K562 (cell line): ENCODE results near the gene UNC5B. TPM values are rescaled to one million over a fixed set of nuclear protein-coding genes. Genes with fewer than 3 reads are reported as not detected.

Experiments
- CBFA2T3 ChIP-seq: fragments of 450-650 bp; IDR thresholded peaks from 2 replicates; pipeline ENCODE4 v1.6.1; 2017
- CBX8 ChIP-seq: fragments of 200-600 bp; sonication (generic); IDR thresholded peaks from 2 replicates; pipeline ENCODE4 v1.6.1; 2012; ENCODE audit warnings: borderline replicate concordance, mixed run types, low read depth, mild to moderate bottlenecking, moderate library complexity, mixed read lengths, low read length, control low read depth, inconsistent platforms; ENCODE audit not compliant: poor library complexity, severe bottlenecking; ENCODE audit errors: extremely low read depth
- CCNT2 ChIP-seq: IDR thresholded peaks from 2 replicates; pipeline ENCODE4 v1.6.1; 2011; ENCODE audit warnings: borderline replicate concordance, low read depth, mild to moderate bottlenecking, moderate library complexity, mixed read lengths, low read length; ENCODE audit not compliant: insufficient read length; ENCODE audit errors: extremely low read depth
- CREBBP ChIP-seq: IDR thresholded peaks from one replicate; pipeline ENCODE4 v1.6.1; 2012; ENCODE audit warnings: low read depth, mild to moderate bottlenecking, control low read depth, inconsistent platforms, low read length
- CSDE1 ChIP-seq, 2 experiments: fragments of 450-650 bp; IDR thresholded peaks; 2 replicates each; pipeline ENCODE4 v1.6.1; 2016; ENCODE audit warnings: mild to moderate bottlenecking in 1 of 2
- E2F1 ChIP-seq: sonication (generic); formaldehyde crosslinking; IDR thresholded peaks from 2 replicates; pipeline ENCODE4 v1.8.1; 2023; ENCODE audit warnings: mild to moderate bottlenecking, missing genetic modification reagents, moderate library complexity
- ETS2 ChIP-seq: IDR thresholded peaks from 2 replicates; pipeline ENCODE4 v1.6.1; 2016; ENCODE audit warnings: borderline replicate concordance, missing genetic modification characterization, mild to moderate bottlenecking, moderate library complexity, missing compliant biosample characterization; ENCODE audit not compliant: poor library complexity, severe bottlenecking
- FOXP1 ChIP-seq: sonication (generic); formaldehyde crosslinking; IDR thresholded peaks from 2 replicates; pipeline ENCODE4 v1.8.0; 2022; ENCODE audit warnings: mild to moderate bottlenecking, missing genetic modification reagents
- HMGN3 ChIP-seq: IDR thresholded peaks from 2 replicates; pipeline ENCODE4 v1.6.1; 2011; ENCODE audit warnings: borderline replicate concordance, low read depth, mild to moderate bottlenecking, mixed read lengths, low read length; ENCODE audit not compliant: insufficient read length; ENCODE audit errors: extremely low read depth
- JUND ChIP-seq, 2 experiments: IDR thresholded peaks; 2 replicates in 1 of 2; 3 replicates in 1 of 2; pipeline ENCODE4 v1.6.1; 2011; ENCODE audit warnings: borderline replicate concordance in 2 of 2, low read depth in 2 of 2, low read length in 2 of 2, improper control_type of control experiment in 1 of 2, missing biosample characterization in 1 of 2, missing genetic modification characterization in 1 of 2, missing genetic modification reagents in 1 of 2
- NR1H2 ChIP-seq: sonication (generic); formaldehyde crosslinking; IDR thresholded peaks from 2 replicates; pipeline ENCODE4 v1.4.0; 2020; ENCODE audit warnings: mild to moderate bottlenecking, missing genetic modification reagents
- NR2C2 ChIP-seq, 2 experiments: fragments of 200-800 bp in 1 of 2; sonication (Bioruptor generic) in 1 of 2; sonication (generic) in 1 of 2; formaldehyde crosslinking in 1 of 2; IDR thresholded peaks; 2 replicates each; pipeline versions ENCODE4 v1.6.1 to v1.8.0; 2016 to 2022; ENCODE audit warnings: mild to moderate bottlenecking in 1 of 2, missing compliant biosample characterization in 1 of 2, missing genetic modification characterization in 1 of 2, missing genetic modification reagents in 1 of 2
- OTX1 ChIP-seq: fragments of 450-650 bp; formaldehyde crosslinking; IDR thresholded peaks from 2 replicates; pipeline ENCODE4 v1.4.0; 2022; ENCODE audit warnings: mild to moderate bottlenecking
- PHF21A ChIP-seq: fragments of 450-650 bp; IDR thresholded peaks from 2 replicates; pipeline ENCODE4 v1.6.1; 2017; ENCODE audit warnings: low read depth, borderline replicate concordance
- RBFOX2 ChIP-seq: fragments of 200-400 bp; formaldehyde crosslinking; IDR thresholded peaks from 2 replicates; pipeline ENCODE4 v1.6.1; 2017; ENCODE audit warnings: low read depth, mild to moderate bottlenecking, low read length, moderate library complexity
- RBM34 ChIP-seq: fragments of 200-400 bp; formaldehyde crosslinking; IDR thresholded peaks from 2 replicates; pipeline ENCODE4 v1.6.1; 2018; ENCODE audit warnings: low read length, borderline replicate concordance; ENCODE audit not compliant: insufficient read depth
- RFX1 ChIP-seq: fragments of 450-650 bp; IDR thresholded peaks from 2 replicates; pipeline ENCODE4 v1.6.1; 2016; ENCODE audit warnings: mild to moderate bottlenecking, moderate library complexity
- SMAD2 ChIP-seq: fragments of 150-350 bp; IDR thresholded peaks from 2 replicates; pipeline ENCODE4 v1.6.1; 2014; ENCODE audit warnings: low read depth, mild to moderate bottlenecking, low read length
- SREBF1 ChIP-seq: fragments of 150-350 bp; IDR thresholded peaks from 2 replicates; pipeline ENCODE4 v1.6.1; 2014; ENCODE audit warnings: antibody characterized with exemption, low read depth, low read length, borderline replicate concordance
- THAP12 ChIP-seq: fragments of 250-450 bp; sonication (Bioruptor Pico); IDR thresholded peaks from 2 replicates; pipeline ENCODE4 v1.9.0; 2021; ENCODE audit warnings: mild to moderate bottlenecking, inconsistent platforms
- ZNF217 ChIP-seq: sonication (generic); formaldehyde crosslinking; IDR thresholded peaks from 2 replicates; pipeline ENCODE4 v1.8.0; 2022; ENCODE audit warnings: mild to moderate bottlenecking, missing genetic modification reagents
- ZNF354B ChIP-seq: fragments of 250-450 bp; sonication (Bioruptor Pico); IDR thresholded peaks from 2 replicates; pipeline ENCODE4 v1.4.0; 2020
- ZNF766 ChIP-seq: fragments of 200-800 bp; sonication (Bioruptor generic); conservative IDR thresholded peaks from 2 replicates; pipeline ENCODE4 v1.6.1; 2016; ENCODE audit warnings: missing genetic modification characterization, missing compliant biosample characterization
- polyA plus RNA-seq, 8 experiments: library from polyadenylated mRNA; depleted of rRNA in 4 of 8; stranded (reverse) in 5 of 8; unstranded in 3 of 8; fragments of >200 nt; fragmentation: Nextera tagmentation in 2 of 8; fragmentation: Illumina TruSeq in 1 of 8; extraction: Ambion mirVana in 2 of 8; extraction: Trizol in 1 of 8; gene quantifications; 2 replicates each; pipeline versions ENCODE4 v1.2.1 to v1.2.3, GENCODE V29; 2011 to 2014; ENCODE audit warnings: inconsistent platforms in 1 of 8, missing spikeins in 1 of 8
- total RNA-seq, 7 experiments: library from RNA; depleted of rRNA in 6 of 7; stranded (reverse); fragments of >200 nt in 6 of 7; fragmentation: Illumina TruSeq in 2 of 7; extraction: Trizol in 2 of 7; gene quantifications; 2 replicates each; pipeline versions ENCODE4 v1.2.1 to v1.2.3, GENCODE V29; 2011 to 2021; ENCODE audit warnings: low replicate concordance in 1 of 7

UNC5B gene
- total and polyA plus RNA-seq, 9 of the 15 experiments (the other 6 are each of a cell fraction or from before 2014, with no cell fraction given) = 0.10 to 8.4 (median 2.1) TPM

- TF ChIP-seq NR2C2 (CRISPR knock-in tag; IDR thresholded peaks at IDR 0.05) (no peak), NR2C2 (tag; IDR thresholded peaks at IDR 0.05) (peak; percentile 95), ZNF217 (peak; percentile 81; the same call in 1 of the 2 replicates), NR1H2 (no peak), CREBBP (no peak), E2F1 (CRISPR knock-in tag) (no peak), RFX1 (no peak), SMAD2 (no peak), RBFOX2 (peak; percentile 94), HMGN3 (peak; percentile 96), CSDE1 (IDR thresholded peaks at IDR 0.05) (no peak), RBM34 (no peak), CCNT2 (peak; percentile 73), PHF21A (no peak), JUND (IDR thresholded peaks at IDR 0.05; ENCODE audit: borderline replicate concordance, low read depth, low read length) (peak; percentile 95), JUND (tag; IDR thresholded peaks at IDR 0.05; ENCODE audit: borderline replicate concordance, low read depth, low read length) (peak; percentile 78; the same call in 2 of the 3 replicates), OTX1 (CRISPR knock-in tag) (peak; percentile 70), ZNF354B (CRISPR knock-in tag) (no peak; the same call in 1 of the 2 replicates), FOXP1 (CRISPR knock-in tag) (peak; percentile 92), SREBF1 (no peak), ETS2 (tag) (no peak), THAP12 (no peak), ZNF766 (CRISPR knock-in tag) (no peak; the same call in 1 of the 2 replicates), CBX8 (no peak), CBFA2T3 (0 out of 2 replicates have a peak, but pooled peaks have one; percentile 15)
These were observed 54.0 kb downstream of the UNC5B start (continued) for GRCh38 chr10:71266147-71266917.
